Hippocampal formation (tissue), 2 donors: Measurements from ENCODE around the gene ARL6.
A peak's percentile ranks its signal among the peaks of the same experiment; 100 is the strongest.

Source experiments
- DNase-seq, 2 donors: peaks; one replicate each; lab custom pipeline; 2025; lab: John Stamatoyannopoulos, UW

The ARL6 gene, protein sequence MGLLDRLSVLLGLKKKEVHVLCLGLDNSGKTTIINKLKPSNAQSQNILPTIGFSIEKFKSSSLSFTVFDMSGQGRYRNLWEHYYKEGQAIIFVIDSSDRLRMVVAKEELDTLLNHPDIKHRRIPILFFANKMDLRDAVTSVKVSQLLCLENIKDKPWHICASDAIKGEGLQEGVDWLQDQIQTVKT

GRCh38 chr3:97764407-97765238 is at the start of gene ARL6:
Gene ARL6, plus strand, starts transcription at chr3:97764758. Its CDS starts 3,350 bp downstream, at chr3:97768108.
- peak; percentile 80 to 87 for DNase-seq

DNA sequence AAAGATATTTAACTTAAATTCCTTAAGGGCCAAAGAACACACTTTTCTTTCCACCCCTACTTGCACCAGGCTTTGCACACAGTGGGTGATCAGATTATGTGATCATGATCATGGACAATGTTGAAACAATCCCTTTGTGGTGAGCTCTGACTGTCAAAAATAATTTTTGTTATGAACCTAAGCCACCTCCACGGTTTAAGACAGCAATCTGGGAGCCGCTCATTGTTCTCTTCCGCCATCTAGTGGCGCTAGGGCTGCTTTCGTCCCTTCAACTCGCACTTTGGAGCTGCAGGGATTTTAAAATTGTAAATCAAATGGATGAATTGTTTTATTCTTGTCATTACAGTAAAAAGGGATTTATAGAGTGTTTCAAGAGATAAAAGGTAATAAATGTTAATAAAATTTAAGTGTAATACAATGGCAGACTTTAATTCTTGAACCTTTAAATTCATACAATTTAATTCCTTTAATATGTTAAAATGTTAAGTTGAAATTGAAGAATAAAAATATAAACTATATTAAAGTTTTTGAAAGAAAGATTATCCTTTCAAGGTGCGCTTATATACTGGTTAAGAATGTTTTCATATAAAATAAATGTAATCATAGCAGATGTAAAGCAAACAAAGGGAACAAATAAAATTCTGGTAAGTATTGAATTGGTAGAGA is 45.3 kb upstream of the ARL6 start:
- DNase-seq, result peak; percentile 35 to 49

DNA sequence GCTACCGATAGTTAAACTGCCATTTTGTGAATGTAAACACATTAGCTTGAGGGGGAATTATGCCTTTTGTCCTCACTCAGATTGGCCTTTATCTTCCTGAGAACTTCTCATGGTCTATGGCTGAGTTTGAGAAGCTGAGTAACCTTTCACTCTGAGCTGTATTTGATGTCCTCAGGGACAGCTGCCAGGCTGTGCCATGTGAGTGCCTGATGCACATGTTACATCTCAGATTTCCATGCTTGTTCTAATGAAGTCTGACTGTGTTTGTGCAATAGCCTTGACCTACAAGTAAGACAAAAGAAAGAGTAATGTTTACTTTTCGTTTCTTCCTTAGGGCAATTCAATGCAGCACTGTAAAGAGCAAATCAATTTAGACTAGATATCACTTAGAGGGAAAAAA is 44.1 kb upstream of the ARL6 start:
- DNase-seq, result no peak

DNA sequence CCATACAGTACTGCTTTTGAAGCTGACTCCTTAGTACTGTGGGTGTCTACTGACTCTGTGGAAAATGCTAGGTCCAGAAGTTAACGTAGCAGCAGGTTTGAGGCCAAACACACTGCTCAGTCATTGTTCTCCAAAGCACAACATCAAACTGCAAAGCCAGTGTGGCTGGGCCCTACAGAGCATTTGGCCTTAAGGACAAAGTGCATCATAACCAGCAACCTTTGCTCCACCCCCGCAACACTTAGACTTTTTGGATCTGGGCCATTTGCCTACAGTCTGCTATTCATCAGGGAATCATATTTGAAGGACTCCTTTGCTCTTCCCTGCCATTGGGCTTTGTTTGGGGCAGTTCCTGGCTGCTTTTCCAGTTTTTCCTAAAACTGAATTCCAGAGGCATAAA is 43.1 kb upstream of the ARL6 start:
- no peak for DNase-seq

GRCh38 chr3:97736928-97737327 is 27.6 kb upstream of the ARL6 start:
- DNase-seq, result no peak

DNA sequence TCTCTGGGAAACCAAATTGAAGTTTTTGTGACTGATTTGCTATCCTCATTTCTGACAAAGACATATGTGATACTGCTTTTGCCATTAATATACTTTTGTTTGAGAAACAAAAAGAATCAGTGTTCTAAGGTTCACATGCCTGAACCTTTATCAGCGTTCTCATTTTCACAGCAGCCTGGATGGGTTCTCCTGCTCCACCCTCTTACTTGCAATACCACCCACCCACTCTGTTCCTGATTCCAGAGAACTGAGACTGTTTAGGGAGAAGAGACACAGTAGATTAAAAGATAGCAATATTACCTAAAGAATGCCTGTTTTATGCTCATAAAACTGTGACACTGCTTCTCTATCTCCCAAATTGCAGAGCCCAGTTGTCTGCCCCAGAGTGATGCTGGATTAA is 25.8 kb upstream of the ARL6 start:
- DNase-seq, result no peak

DNA sequence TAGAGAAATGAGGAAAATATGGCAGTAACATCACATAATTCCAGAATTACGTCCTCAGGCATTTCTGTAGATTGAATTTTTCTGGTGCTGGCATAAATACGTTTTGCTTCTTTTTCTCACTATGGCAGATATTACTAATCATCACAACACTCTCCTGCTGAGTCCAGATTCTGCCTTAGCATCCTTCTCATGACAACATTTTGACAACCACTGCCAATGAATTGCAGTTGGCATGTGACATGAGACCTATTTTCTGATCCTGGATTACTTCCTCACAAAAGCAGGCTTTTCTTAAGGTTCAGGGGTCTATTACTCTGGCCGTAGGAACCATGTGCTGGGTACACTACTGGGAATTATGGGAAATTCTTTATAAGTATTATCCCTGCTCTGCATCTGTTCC is 22.5 kb upstream of the ARL6 start:
- no peak for DNase-seq

DNA sequence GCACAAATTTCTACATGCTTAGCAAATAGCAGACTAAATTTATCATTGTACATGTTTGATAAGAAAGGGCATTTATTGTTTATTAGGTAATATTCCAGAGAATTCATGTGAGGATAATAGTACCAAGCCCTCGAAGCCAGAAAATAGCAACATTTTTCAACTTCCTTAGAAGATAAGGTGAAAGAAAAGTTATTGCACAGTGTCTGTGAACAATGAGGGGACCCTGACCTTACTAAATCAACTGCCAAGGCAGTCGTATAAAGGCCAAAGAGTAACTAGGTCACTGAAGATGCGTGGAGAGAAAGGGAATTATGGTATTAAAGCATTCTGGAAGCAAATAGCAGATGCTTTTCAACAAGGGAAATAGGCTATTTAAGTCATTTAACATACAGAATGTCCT is 20.3 kb upstream of the ARL6 start:
- no peak for DNase-seq

GRCh38 chr3:97763586-97764406 is 762 bp upstream of the ARL6 start:
- peak in 1 of 2 donors; percentile 80 for DNase-seq

DNA sequence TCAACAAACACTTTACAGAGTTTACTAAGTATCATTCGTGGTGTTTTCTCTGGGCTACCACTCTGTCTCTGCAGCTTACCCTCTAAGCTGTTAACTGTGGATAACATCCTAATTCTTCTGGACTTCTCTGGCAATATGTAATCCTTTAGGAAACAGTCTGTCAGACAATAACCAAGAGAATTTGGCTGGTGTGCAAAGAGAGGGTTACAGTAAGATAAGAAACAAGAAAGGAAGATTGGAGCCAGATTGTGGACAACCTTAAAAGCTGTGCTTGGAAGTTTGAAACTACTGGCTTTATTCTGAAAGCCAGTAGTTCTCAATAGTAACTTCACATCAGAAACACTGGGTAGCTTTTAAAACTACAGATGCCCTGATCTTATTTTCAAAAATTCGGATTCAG is 778 bp downstream of the ARL6 start:
- DNase-seq, result no peak

DNA sequence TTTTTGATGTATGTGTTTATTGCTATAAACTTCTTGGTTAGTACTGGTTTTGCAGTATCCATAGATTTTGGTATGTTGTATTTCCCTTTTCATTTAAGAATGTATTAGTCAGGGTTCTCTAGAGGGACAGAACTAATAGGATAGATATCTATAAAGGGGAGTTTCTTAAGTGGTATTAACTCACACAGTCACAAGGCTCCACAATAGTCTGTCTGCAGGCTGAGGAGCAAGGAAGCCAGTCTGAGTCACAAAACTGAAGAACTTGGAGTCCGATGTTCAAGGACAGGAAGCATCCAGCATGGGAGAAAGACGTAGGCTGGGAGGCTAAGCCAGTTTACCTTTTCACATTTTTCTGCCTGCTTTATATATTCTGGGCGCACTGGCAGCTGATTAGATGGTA is 8.4 kb downstream of the ARL6 start:
- DNase-seq, result no peak

GRCh38 chr3:97778152-97778551 is 13.6 kb downstream of the ARL6 start:
- no peak for DNase-seq

DNA sequence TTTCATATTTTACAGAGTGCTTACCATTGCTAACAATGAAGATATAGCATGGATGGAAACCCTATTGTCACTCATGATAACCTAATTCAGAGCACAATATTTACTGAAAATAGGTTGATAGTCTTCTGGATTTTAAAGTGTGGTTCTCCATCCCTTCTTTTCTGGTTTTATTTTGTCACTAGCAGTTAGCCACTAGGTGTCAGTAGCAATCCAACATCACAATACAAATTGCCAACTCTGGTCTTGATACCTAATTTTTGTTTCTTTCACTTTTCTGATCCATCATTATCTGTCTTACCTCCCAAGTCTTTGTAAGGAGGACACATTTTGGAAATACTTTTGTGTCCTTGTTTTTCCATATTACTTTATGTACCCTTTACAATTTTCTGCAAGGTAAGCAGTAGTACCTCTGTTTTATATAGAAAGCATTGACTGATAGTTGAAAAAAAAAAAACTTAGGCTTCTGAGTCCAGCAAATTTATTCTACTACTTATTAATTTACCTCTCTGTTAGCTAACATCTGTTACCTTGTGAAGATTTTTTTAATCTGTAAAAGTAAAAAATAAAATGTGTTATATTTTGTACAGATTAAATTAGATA is 29.0 kb downstream of the ARL6 start:
- peak in 1 of 2 donors; percentile 61 for DNase-seq

- DNase-seq, result no peak
Measured at GRCh38 chr3:97795951-97796350, 31.4 kb downstream of the ARL6 start.

DNA sequence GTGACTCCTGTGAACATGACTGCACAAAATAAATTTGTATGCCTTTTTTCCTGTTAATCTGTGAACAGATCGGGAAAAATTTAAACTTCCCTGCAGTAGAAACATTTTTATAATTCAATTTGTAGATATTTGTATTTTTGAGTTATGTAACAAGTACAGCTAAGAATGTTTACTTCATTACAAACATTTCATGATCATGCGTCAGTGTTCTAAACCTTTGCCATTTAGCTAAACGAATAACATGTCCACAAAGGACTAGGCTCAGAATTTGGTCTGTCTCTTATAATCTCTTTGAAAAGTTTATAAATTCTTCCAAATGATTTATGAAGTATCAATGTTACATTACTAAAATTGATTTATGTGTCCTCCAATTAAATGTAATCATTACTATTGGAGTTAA is 39.9 kb downstream of the ARL6 start:
- no peak for DNase-seq

- no peak for DNase-seq
Measured at GRCh38 chr3:97810779-97811390, 46.3 kb downstream of the ARL6 start.

DNA sequence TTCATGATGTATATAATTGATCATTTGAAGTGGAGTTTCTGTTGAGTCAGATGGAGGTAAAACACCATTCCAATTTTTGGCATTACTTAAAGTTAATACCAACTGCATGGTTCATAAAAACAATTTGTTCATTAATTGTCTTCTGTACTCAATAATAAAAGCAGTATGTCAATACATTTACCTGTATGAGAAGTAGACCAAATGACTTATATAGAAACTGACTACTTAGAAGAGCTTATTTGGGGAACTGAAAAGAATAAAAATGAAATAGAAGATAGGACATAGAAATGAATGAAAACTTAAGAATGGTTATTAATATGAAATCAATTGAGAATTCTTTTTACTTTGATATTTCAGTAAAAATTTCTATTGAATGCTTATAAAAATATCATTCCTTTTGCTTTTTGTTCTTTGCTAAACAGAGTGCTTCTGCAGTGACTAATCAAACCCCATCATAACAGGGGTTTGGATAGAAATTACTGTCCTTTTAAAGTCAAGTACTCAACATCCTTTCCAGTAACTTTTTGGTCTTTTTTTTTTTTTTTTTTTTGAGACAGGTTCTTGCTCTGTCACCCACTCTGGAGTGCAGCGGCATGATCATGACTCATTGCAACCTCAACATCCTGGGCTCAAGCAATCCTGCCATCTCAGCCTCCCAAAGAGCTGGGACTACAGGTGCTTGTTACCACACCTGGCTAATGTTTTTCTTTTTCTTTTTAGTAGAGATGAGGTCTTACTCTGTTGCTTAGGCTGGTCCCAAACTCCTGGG is 50.8 kb downstream of the ARL6 start:
- DNase-seq, result no peak

DNA sequence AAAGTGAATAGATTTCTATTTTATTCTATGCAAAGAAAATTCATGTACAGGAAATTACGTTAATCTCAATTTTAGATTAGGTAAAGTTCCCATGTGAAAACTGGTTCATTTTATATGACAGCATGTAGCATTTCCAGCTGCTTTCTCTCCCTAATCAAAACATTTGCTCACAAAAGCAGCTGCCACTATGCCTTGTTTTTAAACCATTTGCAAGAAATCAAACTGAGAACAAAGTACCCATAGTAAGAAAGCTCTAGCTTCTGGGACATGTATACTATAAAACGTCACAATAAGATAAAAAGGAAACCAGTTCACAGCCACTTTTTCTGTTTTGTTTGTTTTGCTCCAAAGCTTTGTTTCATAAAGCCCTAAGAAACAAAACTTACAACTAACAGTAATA is 52.3 kb downstream of the ARL6 start:
- no peak for DNase-seq

DNA sequence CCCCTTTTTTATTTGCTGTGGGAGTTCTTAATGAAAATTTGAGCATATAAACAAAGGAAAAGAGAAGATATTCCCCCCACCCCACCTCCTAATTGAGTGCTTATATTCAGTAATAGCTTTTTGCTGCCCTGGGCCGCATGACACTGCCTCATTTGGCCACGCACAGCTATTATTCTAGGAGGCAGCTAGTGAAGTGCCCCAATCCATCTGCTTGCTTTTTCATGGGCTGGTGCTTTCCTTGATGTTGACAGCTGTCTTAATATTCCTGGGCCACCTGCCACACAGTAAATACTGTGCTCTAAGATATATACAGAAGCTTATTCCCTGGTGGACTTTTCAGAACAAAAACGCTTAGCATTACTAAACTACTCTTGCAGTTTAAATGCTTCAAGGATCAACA is 53.4 kb downstream of the ARL6 start:
- no peak for DNase-seq

DNA sequence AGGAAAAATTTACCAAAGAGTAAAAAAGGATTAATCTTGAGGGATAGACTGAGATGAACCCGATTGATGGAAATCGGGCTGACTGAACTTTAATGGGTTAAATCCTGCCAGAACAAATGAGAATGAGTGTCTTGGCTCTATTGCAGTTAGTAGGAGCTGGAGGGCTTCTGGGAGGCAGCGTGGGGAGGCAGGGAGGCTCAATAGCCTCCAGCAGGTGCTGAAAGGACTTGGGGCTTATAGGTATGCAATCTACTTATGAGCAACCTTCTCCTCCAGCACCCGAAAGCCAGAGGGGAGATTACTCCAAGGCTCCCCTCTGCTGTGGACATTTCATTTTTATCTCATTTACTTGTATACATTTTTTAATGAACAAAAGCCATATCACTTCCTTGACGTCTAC is 56.2 kb downstream of the ARL6 start:
- no peak for DNase-seq
